HG03432 (cell line): ENCODE measurements around the gene TCERG1L.
"Not testable (repeated sequence)": the region's sequence is repeated elsewhere in the genome, so short reads cannot be mapped to it uniquely, and the experiment has no call there.

Source experiments
- ATAC-seq: cut with Tn5 transposase; IDR thresholded peaks from one replicate; pipeline ENCODE4 v1.9.1; 2021; ENCODE audit warnings: mild to moderate bottlenecking, moderate library complexity; ENCODE audit not compliant: unreplicated experiment

TCERG1L gene

GRCh38 chr10:131311661-131312477 is at the start of gene TCERG1L:
Gene TCERG1L, minus strand, starts transcription at chr10:131311721. Its CDS starts 86 bp downstream, at chr10:131311635.
- ATAC-seq: no peak

GRCh38 chr10:131358741-131359442 is 47.4 kb upstream of the TCERG1L start:
- no peak for ATAC-seq

GRCh38 chr10:131356442-131356841 is 44.9 kb upstream of the TCERG1L start:
- ATAC-seq: no peak

- no peak for ATAC-seq
These were observed 44.4 kb upstream of the TCERG1L start for GRCh38 chr10:131355881-131356280.

- no peak for ATAC-seq
These were observed 43.5 kb upstream of the TCERG1L start for GRCh38 chr10:131355056-131355455.

GRCh38 chr10:131354380-131354779 is 42.9 kb upstream of the TCERG1L start:
- no peak for ATAC-seq

- ATAC-seq: no peak
These were observed 41.3 kb upstream of the TCERG1L start for GRCh38 chr10:131352765-131353290.

GRCh38 chr10:131350660-131351059 is 39.1 kb upstream of the TCERG1L start:
- no peak for ATAC-seq

GRCh38 chr10:131350245-131350644 is 38.7 kb upstream of the TCERG1L start:
- ATAC-seq: no peak

GRCh38 chr10:131346456-131346855 is 34.9 kb upstream of the TCERG1L start:
- no peak for ATAC-seq

- ATAC-seq: no peak
These were observed 34.2 kb upstream of the TCERG1L start for GRCh38 chr10:131345691-131346090.

GRCh38 chr10:131344747-131345146 is 33.2 kb upstream of the TCERG1L start:
- no peak for ATAC-seq

GRCh38 chr10:131337741-131338140 is 26.2 kb upstream of the TCERG1L start:
- no peak for ATAC-seq

GRCh38 chr10:131332821-131333220 is 21.3 kb upstream of the TCERG1L start:
- no peak for ATAC-seq

GRCh38 chr10:131323880-131324279 is 12.4 kb upstream of the TCERG1L start:
- ATAC-seq: no peak

- no peak for ATAC-seq
These were observed 11.5 kb upstream of the TCERG1L start for GRCh38 chr10:131323025-131323424.

- not testable (repeated sequence) for ATAC-seq
These were observed 11.1 kb upstream of the TCERG1L start for GRCh38 chr10:131322575-131322974.

GRCh38 chr10:131320860-131321604 is 9.5 kb upstream of the TCERG1L start:
- ATAC-seq: no peak

- no peak for ATAC-seq
These were observed 7.3 kb upstream of the TCERG1L start for GRCh38 chr10:131318814-131319213.

GRCh38 chr10:131318291-131318690 is 6.8 kb upstream of the TCERG1L start:
- ATAC-seq: no peak
